PC-3 (cell line): ENCODE data around the gene EHMT2.
"Not testable (repeated sequence)": the region's sequence is repeated elsewhere in the genome, so short reads cannot be mapped to it uniquely, and the experiment has no call there.

Experiments used
- CTCF ChIP-seq: fragments of 300-600 bp; sonication (generic); conservative IDR thresholded peaks from 2 replicates; pipeline ENCODE4 v1.5.1; 2017; ENCODE audit warnings: antibody characterized with exemption, low read depth, mild to moderate bottlenecking, low read length
- EZH2 ChIP-seq: fragments of 300-600 bp; sonication (generic); IDR thresholded peaks from one replicate; pipeline ENCODE4 v1.6.1; 2017; ENCODE audit warnings: antibody characterized with exemption, mild to moderate bottlenecking, low read length; ENCODE audit not compliant: unreplicated experiment
- EZH2phosphoT487 ChIP-seq: fragments of 300-600 bp; sonication (generic); IDR thresholded peaks from 2 replicates; pipeline ENCODE4 v1.6.1; 2018; ENCODE audit warnings: mild to moderate bottlenecking, antibody characterized with exemption, low read length, borderline replicate concordance

DNA sequence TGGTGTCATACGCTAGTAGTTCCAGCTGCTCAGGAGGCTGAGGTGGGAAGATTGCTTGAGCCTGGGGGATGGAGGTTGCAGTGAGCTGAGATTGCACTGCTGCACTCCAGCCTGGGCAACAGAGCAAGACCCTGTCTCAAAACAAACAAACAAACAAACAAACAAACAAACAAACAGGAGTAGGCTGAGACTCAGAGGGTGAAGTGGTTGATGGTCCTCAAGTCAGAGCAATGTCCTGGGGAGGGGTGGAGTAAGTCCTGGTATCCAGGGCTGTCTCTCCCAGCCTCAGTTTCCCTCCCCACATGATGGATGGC, 28.9 kb downstream of the EHMT2 start:
- TF ChIP-seq CTCF, EZH2phosphoT487, EZH2: not testable (repeated sequence)
